ENCODE measurements around the gene PTPRZ1. TPM values are rescaled to one million over a fixed set of nuclear protein-coding genes. Genes with fewer than 3 reads are reported as not detected.

Gene PTPRZ1
- polyA plus RNA-seq, 1 of the 3 experiments (the other 2 are of a cell fraction) = not detected

DNA sequence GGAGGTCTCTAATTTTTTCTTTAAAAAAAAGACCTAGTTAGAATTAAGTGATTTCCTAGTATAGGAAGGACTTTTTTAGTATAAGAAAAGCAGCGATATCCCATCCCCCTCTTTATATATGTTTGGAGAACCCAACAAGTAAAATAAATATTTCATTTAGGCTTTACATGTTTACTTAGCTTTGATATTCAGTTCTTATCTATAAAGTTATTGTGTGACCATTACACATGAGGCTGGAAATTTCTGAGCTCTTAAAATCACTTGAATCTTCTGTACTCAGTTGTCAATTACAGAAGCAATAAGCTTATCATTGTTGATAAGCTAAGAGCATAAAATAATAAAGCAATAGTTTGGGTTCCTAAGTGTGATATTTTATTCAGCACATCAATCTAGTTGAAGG is 181.4 kb downstream of the PTPRZ1 start:
- no peak overlapping the region for H3K9ac ChIP-seq
- no peaks in the 10 kb centered on the region for H3K4me1 ChIP-seq (ENCODE audit: control insufficient read depth in 1 of 2, insufficient read depth in 2 of 2, low read depth in 1 of 2, low read length in 1 of 2)
- H3K36me3 ChIP-seq (replicated peaks in 1 of 2; ENCODE audit: control insufficient read depth in 1 of 2, insufficient read depth in 2 of 2, low read length in 1 of 2) = no peaks in the 10 kb centered on the region
- H3K27ac ChIP-seq (ENCODE audit: low read depth in 2 of 2, low read length in 1 of 2) = no peak overlapping the region
- H3K9me2 ChIP-seq = no peaks in the 10 kb centered on the region
- CTCF ChIA-PET = no interaction called here
- no peaks in the 10 kb centered on the region for H4K20me1 ChIP-seq (ENCODE audit: insufficient read depth)
- no peak overlapping the region for H3K4me3 ChIP-seq (ENCODE audit: low read depth in 2 of 2, low read length in 1 of 2)
- no peak overlapping the region for H2AFZ ChIP-seq (ENCODE audit: low read depth)
- 0% methylated on average over 1 of the region's 1 CpG for WGBS (ENCODE audit: low lambda C conversion rate)
- no peaks in the 10 kb centered on the region for H3K27me3 ChIP-seq (ENCODE audit: insufficient read depth)
- POLR2A ChIA-PET = no interaction called here
- DNase-seq = no peak
- no peaks in the 10 kb centered on the region for H3F3A ChIP-seq (replicated peaks; ENCODE audit: insufficient read depth)
- H3K9me3 ChIP-seq = no peaks in the 10 kb centered on the region
- TF ChIP-seq ELF1 (IDR thresholded peaks at IDR 0.05) (no peak), RFX5 (IDR thresholded peaks at IDR 0.05; ENCODE audit: low read length) (no peak), MXI1 (IDR thresholded peaks at IDR 0.05; ENCODE audit: low read depth, low read length) (no peak), FOXJ3 (CRISPR knock-in tag; IDR thresholded peaks at IDR 0.05) (no peak), FOXM1 (IDR thresholded peaks at IDR 0.05; ENCODE audit: low read depth) (no peak), TCF12 (IDR thresholded peaks at IDR 0.05) (no peak), RAD21 (IDR thresholded peaks at IDR 0.05; ENCODE audit: low read length) (no peak), TAF1 (IDR thresholded peaks at IDR 0.05; ENCODE audit: borderline replicate concordance, low read depth, low read length) (no peak), RXRA (IDR thresholded peaks at IDR 0.05; ENCODE audit: borderline replicate concordance, low read depth) (no peak)
- TF ChIP-seq, protein P1, sequence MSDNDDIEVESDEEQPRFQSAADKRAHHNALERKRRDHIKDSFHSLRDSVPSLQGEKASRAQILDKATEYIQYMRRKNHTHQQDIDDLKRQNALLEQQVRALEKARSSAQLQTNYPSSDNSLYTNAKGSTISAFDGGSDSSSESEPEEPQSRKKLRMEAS (IDR thresholded peaks at IDR 0.05; ENCODE audit: low read depth) = no peak
- no peaks in the 10 kb centered on the region for H3K79me2 ChIP-seq (ENCODE audit: insufficient read depth)
- H3K4me2 ChIP-seq = no peak overlapping the region

DNA sequence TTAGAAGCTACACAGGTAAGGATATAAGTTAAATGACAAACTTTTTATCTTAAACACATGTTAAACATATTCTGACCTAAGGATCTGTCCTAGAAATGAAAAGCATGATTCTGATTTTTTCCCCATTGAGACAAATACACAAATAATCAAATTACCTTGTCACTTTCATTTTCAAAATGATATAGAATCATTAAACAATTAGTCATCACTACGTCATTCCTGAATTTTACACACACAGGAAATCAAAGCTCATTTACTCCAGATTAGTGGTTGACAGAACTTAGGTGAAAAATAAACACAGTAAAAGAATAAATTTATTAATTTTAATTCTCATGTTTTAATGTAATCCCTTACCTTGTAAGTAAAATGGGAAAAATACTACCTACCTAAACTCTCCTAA is 182.1 kb downstream of the PTPRZ1 start:
- Histone ChIP-seq H3K27ac (ENCODE audit: low read depth in 2 of 2, low read length in 1 of 2) (no peak overlapping the region), H3K4me2 (no peak overlapping the region), H3K9ac (no peak overlapping the region), H3K79me2 (ENCODE audit: insufficient read depth) (no peaks in the 10 kb centered on the region), H3K27me3 (ENCODE audit: insufficient read depth) (no peaks in the 10 kb centered on the region; the same call in 1 of the 2 replicates), H3K4me1 (ENCODE audit: control insufficient read depth in 1 of 2, insufficient read depth in 2 of 2, low read depth in 1 of 2, low read length in 1 of 2) (no peaks in the 10 kb centered on the region), H4K20me1 (ENCODE audit: insufficient read depth) (no peaks in the 10 kb centered on the region), H3K9me3 (no peaks in the 10 kb centered on the region), H3K36me3 (replicated peaks in 1 of 2; ENCODE audit: control insufficient read depth in 1 of 2, insufficient read depth in 2 of 2, low read length in 1 of 2) (no peaks in the 10 kb centered on the region), H3K9me2 (no peaks in the 10 kb centered on the region), H2AFZ (ENCODE audit: low read depth) (no peak overlapping the region), H3F3A (replicated peaks; ENCODE audit: insufficient read depth) (no peaks in the 10 kb centered on the region), H3K4me3 (ENCODE audit: low read depth in 2 of 2, low read length in 1 of 2) (no peak overlapping the region)
- no peak for DNase-seq
- CTCF ChIA-PET = interaction anchor here (1.1 kb wide), 1 partner anchor 61 kb away, joined by 5 read pairs; no protein-coding TSS in a partner anchor
- WGBS (ENCODE audit: low lambda C conversion rate) = 0% methylated on average over 1 of the region's 1 CpG
- no peak for TF ChIP-seq CHD2 (IDR thresholded peaks at IDR 0.05; ENCODE audit: low read length, partially characterized antibody)
- no peak for TF ChIP-seq SIN3A (IDR thresholded peaks at IDR 0.05; ENCODE audit: borderline replicate concordance, low read depth, low read length)
- no peak for TF ChIP-seq USF2 (IDR thresholded peaks at IDR 0.05; ENCODE audit: borderline replicate concordance, low read depth, low read length)
- TF ChIP-seq TAF1 (IDR thresholded peaks at IDR 0.05; ENCODE audit: borderline replicate concordance, low read depth, low read length) = no peak
- no peak for TF ChIP-seq EZH2phosphoT487 (IDR thresholded peaks at IDR 0.05; ENCODE audit: borderline replicate concordance, low read depth)
- TF ChIP-seq, protein P2, sequence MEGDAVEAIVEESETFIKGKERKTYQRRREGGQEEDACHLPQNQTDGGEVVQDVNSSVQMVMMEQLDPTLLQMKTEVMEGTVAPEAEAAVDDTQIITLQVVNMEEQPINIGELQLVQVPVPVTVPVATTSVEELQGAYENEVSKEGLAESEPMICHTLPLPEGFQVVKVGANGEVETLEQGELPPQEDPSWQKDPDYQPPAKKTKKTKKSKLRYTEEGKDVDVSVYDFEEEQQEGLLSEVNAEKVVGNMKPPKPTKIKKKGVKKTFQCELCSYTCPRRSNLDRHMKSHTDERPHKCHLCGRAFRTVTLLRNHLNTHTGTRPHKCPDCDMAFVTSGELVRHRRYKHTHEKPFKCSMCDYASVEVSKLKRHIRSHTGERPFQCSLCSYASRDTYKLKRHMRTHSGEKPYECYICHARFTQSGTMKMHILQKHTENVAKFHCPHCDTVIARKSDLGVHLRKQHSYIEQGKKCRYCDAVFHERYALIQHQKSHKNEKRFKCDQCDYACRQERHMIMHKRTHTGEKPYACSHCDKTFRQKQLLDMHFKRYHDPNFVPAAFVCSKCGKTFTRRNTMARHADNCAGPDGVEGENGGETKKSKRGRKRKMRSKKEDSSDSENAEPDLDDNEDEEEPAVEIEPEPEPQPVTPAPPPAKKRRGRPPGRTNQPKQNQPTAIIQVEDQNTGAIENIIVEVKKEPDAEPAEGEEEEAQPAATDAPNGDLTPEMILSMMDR (IDR thresholded peaks at IDR 0.05) = no peak
- TF ChIP-seq, protein P3, sequence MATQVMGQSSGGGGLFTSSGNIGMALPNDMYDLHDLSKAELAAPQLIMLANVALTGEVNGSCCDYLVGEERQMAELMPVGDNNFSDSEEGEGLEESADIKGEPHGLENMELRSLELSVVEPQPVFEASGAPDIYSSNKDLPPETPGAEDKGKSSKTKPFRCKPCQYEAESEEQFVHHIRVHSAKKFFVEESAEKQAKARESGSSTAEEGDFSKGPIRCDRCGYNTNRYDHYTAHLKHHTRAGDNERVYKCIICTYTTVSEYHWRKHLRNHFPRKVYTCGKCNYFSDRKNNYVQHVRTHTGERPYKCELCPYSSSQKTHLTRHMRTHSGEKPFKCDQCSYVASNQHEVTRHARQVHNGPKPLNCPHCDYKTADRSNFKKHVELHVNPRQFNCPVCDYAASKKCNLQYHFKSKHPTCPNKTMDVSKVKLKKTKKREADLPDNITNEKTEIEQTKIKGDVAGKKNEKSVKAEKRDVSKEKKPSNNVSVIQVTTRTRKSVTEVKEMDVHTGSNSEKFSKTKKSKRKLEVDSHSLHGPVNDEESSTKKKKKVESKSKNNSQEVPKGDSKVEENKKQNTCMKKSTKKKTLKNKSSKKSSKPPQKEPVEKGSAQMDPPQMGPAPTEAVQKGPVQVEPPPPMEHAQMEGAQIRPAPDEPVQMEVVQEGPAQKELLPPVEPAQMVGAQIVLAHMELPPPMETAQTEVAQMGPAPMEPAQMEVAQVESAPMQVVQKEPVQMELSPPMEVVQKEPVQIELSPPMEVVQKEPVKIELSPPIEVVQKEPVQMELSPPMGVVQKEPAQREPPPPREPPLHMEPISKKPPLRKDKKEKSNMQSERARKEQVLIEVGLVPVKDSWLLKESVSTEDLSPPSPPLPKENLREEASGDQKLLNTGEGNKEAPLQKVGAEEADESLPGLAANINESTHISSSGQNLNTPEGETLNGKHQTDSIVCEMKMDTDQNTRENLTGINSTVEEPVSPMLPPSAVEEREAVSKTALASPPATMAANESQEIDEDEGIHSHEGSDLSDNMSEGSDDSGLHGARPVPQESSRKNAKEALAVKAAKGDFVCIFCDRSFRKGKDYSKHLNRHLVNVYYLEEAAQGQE (IDR thresholded peaks at IDR 0.05; ENCODE audit: low read depth, low read length) = no peak
- no peak for TF ChIP-seq PBX3 (IDR thresholded peaks at IDR 0.05)
- POLR2A ChIA-PET = no interaction called here
